Right kidney (tissue), 9 donors: ENCODE results near the gene MNX1.

ENCODE experiments used
- DNase-seq: peaks from one replicate; pipeline ENCODE4 v3.0.0-alpha.2; 2016
- long read RNA-seq, 8 donors: transcript quantifications; one replicate each; lab custom pipeline, GENCODE V29; 2026

Gene MNX1
- long read RNA-seq, donor 1: 0 reads
- long read RNA-seq, donor 2: 0 reads
- long read RNA-seq, donor 3: 0 reads
- long read RNA-seq, donor 4, partial matches to known transcripts: 22 of 22 reads
- long read RNA-seq, donor 4, other reads (novel, unspliced or antisense): 0 of 22 reads
- long read RNA-seq, donor 5, partial matches to known transcripts: 0 of 1 reads
- long read RNA-seq, donor 5, other reads (novel, unspliced or antisense): 0 of 1 reads
- long read RNA-seq, donor 6: 0 reads
- long read RNA-seq, donor 7: 0 reads
- long read RNA-seq, donor 8: 0 reads

- DNase-seq: peak; percentile 81
These were observed at the start of gene MNX1 for GRCh38 chr7:157010588-157011332. Gene MNX1, minus strand, starts transcription at chr7:157010663. Its CDS starts 313 bp downstream, at chr7:157010350.

GRCh38 chr7:157059534-157059933 lies 49.1 kb upstream of the MNX1 start:
- DNase-seq: no peak

GRCh38 chr7:157058701-157059100 lies 48.2 kb upstream of the MNX1 start:
- DNase-seq: no peak

DNA sequence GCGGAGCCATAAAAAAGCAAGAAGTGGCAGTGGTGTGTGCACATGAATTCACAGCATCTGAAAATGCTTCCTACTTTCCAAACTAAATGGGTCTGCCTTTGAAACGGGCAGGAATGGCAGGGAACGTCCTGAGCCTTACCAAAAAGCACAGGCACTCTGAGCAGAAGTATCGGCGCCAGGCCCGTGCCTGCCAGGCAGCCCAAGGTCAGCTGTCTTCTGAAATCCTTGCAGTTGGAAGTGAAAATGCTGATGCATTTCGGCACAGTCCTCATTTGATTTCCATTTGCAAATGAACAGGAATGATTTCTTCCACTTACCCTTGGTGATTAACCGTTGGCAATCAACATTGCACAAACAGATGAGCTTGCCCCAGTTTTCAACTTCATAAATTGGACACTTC lies 47.6 kb upstream of the MNX1 start:
- DNase-seq: no peak

DNA sequence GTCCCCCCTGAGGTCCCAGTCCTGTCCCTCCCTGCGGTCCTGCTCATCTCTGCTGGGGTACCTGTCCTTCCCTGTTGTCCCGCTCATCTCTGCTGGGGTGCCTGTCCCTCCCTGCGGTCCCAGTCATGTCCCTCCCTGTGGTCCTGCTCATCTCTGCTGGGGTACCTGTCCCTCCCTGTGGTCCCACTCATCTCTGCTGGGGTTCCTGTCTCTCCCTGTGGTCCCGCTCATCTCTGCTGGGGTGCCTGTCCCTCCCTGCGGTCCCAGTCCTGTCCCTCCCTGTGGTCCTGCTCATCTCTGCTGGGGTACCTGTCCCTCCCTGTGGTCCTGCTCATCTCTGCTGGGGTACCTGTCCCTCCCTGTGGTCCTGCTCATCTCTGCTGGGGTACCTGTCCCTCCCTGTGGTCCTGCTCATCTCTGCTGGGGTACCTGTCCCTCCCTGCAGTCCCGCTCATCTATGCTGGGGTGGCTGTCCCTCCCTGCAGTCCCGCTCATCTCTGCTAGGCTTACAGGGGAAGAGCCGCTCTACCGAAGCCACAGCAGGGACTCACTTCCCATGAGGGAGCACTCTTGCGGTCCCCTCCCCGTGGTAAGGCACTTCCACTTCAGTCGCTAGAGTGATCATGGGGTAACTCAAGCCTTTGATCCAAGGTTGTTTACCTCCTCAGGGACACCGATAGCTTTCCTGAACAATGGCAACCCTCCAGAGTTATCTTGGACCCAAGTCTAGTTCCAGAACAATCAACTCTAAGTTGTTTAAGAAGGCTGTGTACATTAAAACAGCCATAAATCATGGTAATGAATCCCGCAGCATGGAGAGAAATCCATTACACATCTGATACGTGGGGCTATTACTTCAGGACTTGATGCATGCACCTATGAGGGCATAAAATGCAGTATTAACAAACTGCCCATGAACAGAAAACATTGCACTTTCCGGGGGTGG lies 46.8 kb upstream of the MNX1 start:
- no peak for DNase-seq

GRCh38 chr7:157056246-157056645 lies 45.8 kb upstream of the MNX1 start:
- no peak for DNase-seq

DNA sequence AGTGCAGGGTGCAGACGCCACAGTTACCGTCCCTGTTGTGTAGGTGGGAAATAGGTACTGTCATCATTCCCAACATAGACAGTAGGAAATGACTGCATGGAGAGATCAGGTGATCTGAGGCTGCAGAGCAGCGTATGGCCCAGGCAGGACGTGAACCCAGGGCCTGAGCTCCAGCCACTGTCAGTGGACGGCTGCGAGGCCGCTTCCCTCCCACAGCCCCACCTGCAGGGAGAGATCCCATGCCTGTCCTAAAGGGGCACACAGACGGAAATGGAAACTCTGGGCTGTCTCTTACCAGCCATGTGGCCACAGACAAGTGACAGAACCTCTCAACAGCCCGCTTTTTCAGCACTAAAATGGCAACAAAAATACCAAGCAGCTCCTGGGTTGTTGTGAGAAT lies 44.5 kb upstream of the MNX1 start:
- DNase-seq: no peak

- no peak for DNase-seq
These were observed 42.7 kb upstream of the MNX1 start for GRCh38 chr7:157053118-157053517.

DNA sequence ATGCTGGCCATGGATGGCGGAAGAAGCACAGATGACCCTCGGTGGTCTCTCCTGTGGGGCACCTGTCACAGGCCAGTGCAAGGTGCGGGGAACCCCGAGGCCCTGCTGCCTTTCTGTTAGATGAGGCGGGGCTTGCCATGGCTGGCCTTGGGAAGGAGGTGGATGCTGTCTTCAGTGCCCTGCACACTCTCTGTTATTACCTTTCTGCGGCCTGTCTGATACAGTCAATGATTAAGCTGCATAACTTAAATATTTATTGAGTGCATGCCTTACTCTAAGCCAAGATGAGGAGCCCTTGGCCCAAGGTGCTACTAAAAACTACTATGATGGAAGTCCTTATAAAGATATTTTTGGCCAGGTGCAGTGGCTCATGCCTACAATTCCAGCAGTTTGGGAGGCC lies 36.7 kb upstream of the MNX1 start:
- no peak for DNase-seq

GRCh38 chr7:157046681-157047080 lies 36.2 kb upstream of the MNX1 start:
- DNase-seq: no peak

- DNase-seq: no peak
These were observed 34.6 kb upstream of the MNX1 start for GRCh38 chr7:157044943-157045660.

- no peak for DNase-seq
These were observed 33.8 kb upstream of the MNX1 start for GRCh38 chr7:157044147-157044687.

- DNase-seq: no peak
These were observed 33.3 kb upstream of the MNX1 start for GRCh38 chr7:157043745-157044144.

DNA sequence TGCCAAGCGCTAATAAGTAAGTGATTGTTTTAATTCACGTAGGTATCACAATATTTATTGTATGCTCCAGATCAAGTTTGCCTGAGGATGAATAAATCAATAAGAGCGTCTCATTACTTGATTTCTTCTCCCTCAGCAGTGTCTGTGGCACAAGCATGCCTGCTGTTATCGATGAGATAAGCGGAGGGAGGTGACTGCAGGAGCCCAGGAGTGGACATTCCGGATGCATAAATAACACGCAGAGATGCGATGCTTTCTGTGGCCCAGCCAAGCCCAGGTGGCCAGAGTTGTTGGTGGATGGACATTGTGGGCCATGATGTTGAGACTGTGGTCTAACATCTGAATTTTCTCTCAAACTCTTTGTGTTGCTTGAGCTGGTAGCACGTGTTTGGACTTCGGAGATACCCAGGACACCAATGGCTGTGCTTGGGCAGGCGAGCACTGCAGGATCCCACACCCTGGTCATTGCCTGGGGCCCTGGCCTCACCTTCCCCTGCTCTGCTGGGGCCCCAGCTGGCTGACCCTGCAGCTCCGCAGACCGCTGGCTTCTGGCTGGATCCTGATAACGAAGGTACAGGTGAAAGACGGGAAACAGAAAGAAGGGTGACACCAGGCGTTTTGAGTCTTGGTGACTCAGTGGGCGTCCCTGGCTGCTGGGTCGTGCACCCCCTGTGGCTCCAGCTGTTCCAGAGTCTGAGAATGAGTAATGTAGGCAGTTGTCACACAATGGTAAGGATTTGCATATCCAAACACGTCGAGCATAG lies 31.2 kb upstream of the MNX1 start:
- DNase-seq: no peak

DNA sequence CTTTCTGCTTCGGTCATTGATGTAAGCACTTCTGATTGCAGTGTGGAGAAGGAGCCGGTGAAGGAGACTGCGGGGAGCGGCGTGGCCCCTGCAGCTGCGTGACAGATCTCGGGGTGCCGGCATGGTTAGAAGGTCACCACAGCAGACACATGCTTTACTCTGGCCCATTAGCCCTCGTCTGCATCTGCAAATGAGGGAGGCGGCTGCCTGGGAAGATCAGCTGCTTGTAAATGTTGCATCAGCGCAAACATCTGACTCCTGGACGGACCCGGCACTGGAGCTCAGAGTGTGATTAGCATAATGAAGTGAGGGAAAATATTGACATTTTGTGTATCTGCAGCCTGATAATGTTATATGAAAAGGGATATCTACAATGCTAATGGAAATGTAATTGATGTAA lies 30.5 kb upstream of the MNX1 start:
- DNase-seq: no peak

GRCh38 chr7:157037635-157038034 lies 27.2 kb upstream of the MNX1 start:
- no peak for DNase-seq

GRCh38 chr7:157037028-157037427 lies 26.6 kb upstream of the MNX1 start:
- DNase-seq: no peak

DNA sequence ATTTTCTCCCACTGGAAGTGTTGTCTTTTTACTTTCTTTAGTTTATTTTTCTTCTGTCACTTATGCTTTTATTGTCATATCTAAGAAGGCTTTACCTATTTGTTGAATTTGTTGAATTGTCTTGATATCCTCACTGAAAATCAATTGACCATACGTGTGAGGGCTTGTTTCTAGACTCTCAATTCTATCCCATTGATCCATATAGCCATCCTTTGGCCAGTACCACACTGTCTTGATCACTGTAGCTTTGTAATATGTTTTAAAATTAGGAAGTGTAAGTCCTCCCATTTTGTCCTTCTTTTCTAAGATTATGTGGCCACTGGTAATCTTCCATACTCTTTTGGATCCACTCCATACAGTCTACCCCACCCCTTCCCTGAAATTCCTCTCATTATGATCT lies 25.5 kb upstream of the MNX1 start:
- no peak for DNase-seq

DNA sequence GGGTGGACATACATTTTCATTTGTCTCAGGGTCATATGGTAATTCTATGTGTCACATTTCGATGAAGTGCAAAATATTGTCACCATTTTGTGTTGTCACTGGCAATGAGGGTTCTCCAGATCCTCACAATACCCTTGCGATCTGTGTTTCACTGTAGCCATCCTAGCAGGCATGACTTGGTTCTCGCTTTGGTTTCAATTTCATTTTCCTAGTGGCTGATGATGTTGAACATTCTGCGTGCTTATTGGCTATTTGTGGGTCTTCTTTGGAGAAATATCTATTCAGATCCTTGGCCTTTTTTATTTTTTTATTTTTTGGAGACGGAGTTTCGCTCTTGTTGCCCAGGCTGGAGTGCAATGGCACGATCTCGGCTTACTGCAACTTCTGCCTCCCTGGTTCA lies 24.8 kb upstream of the MNX1 start:
- no peak for DNase-seq

DNA sequence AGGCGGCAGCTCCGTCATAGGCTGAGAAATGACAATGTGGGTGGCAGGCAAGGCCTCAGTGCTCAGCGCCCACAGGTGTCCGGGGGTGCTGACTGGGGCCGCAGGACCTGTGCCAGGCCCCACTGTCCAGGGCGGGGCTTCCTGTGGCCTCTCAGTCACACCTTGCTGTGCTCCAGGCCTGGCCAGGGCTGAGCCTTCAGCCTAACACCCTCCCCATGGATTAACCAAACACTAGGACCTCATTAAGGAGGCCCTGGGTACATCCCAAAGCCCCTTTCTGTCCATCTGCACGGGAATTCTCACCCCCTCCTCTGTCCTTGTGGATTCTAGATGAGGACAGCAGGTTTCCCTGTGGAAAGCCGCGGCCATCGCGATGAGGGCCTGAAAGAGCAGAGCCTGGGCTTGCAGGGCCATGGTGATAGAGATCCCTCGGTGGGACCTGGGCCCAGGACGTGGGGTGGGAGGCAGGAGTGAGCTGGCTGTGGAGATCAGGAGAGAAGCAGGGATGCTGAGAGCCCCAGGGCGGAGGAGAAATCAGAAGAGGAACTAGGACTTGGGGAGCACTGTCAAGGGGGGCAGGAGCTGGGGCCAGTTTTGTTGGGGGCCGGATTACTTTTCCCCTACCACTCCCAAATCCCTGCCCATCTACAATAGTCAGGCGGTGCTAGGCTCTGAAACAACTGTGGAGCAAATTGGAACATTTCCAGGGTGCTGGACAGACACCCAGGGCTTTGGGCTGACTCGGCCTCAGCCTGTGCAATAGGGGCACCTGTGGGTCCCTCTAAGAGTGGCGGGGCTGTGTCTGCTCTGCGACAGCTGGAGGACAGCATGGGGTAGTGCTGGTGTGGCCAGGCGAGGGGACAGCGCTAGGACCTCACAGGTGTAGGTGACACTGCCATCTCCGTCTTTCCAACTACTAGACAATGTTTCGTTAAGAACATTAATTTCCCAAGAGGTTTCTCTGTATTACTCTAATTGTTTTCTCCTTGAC lies 23.3 kb upstream of the MNX1 start:
- no peak for DNase-seq
